Coronary artery (tissue), 2 donors: ENCODE measurements around the gene TMEM144.

Experiments
- DNase-seq: peaks from one replicate; pipeline ENCODE4 v3.0.0-alpha.2; 2017; ENCODE audit warnings: low spot score
- H3K27ac ChIP-seq, 2 donors: fragments of 200-600 bp; sonication (generic); one replicate each; pipeline ENCODE4 v1.5.1; 2016 to 2019
- H3K4me3 ChIP-seq: fragments of 200-600 bp; sonication (generic); 2 replicates; pipeline ENCODE4 v1.5.1; 2016; ENCODE audit warnings: mild to moderate bottlenecking, moderate library complexity
- CTCF ChIP-seq: fragments of 200-600 bp; sonication (generic); IDR thresholded peaks from one replicate; pipeline ENCODE4 v1.5.1; 2019; ENCODE audit warnings: antibody characterized with exemption

Gene TMEM144

GRCh38 chr4:158285429-158286216 lies 75.3 kb downstream of the TMEM144 start:
- no peak for DNase-seq
- no peak for TF ChIP-seq CTCF
- no peak overlapping the region for H3K4me3 ChIP-seq
- no peak overlapping the region for H3K27ac ChIP-seq

- DNase-seq: no peak
- TF ChIP-seq CTCF: no peak
- no peak overlapping the region for H3K27ac ChIP-seq
- no peak overlapping the region for H3K4me3 ChIP-seq
These were observed 80.6 kb downstream of the TMEM144 start for GRCh38 chr4:158290912-158291311.

- Histone ChIP-seq H3K4me3 (no peak overlapping the region), H3K27ac (no peak overlapping the region)
- DNase-seq: no peak
- no peak for TF ChIP-seq CTCF
These were observed 81.2 kb downstream of the TMEM144 start for GRCh38 chr4:158291334-158292055.

- Histone ChIP-seq H3K27ac (no peak overlapping the region), H3K4me3 (no peak overlapping the region)
- no peak for TF ChIP-seq CTCF
- DNase-seq: no peak
These were observed 81.9 kb downstream of the TMEM144 start for GRCh38 chr4:158292156-158292555.

- Histone ChIP-seq H3K4me3 (no peak overlapping the region), H3K27ac (no peak overlapping the region)
- TF ChIP-seq CTCF: no peak
- no peak for DNase-seq
These were observed 84.8 kb downstream of the TMEM144 start for GRCh38 chr4:158295053-158295452.

- DNase-seq: no peak
- Histone ChIP-seq H3K27ac (no peak overlapping the region), H3K4me3 (no peak overlapping the region)
- TF ChIP-seq CTCF: no peak
These were observed 87.6 kb downstream of the TMEM144 start for GRCh38 chr4:158297866-158298265.
